Endodermal cell (in vitro differentiated cells): ENCODE measurements around the gene CFAP97. TPM values are rescaled to one million over a fixed set of nuclear protein-coding genes. Genes with fewer than 3 reads are reported as not detected.

Source experiments
- DNase-seq: peaks from one replicate; pipeline ENCODE4 v3.0.0-alpha.2; 2017
- H3K27ac ChIP-seq: 2 replicates; pipeline ENCODE4 v1.5.1; 2013; ENCODE audit warnings: mild to moderate bottlenecking, low read depth, low read length, moderate library complexity
- H3K27me3 ChIP-seq: 2 replicates; pipeline ENCODE4 v1.6.1; 2013; ENCODE audit warnings: mild to moderate bottlenecking, low read length, moderate library complexity; ENCODE audit not compliant: insufficient read depth, control insufficient read depth, poor library complexity, severe bottlenecking
- H3K36me3 ChIP-seq: 2 replicates; pipeline ENCODE4 v1.7.0; 2013; ENCODE audit warnings: mild to moderate bottlenecking, low read length, moderate library complexity; ENCODE audit not compliant: control insufficient read depth, insufficient read depth
- H3K4me1 ChIP-seq: one replicate; pipeline ENCODE4 v1.7.0; 2013; ENCODE audit warnings: low read length; ENCODE audit not compliant: control insufficient read depth, insufficient read depth
- H3K4me3 ChIP-seq: 2 replicates; pipeline ENCODE4 v1.5.1; 2013; ENCODE audit warnings: mild to moderate bottlenecking, low read length, moderate library complexity
- H3K9ac ChIP-seq: 2 replicates; pipeline ENCODE4 v1.6.1; 2013; ENCODE audit warnings: mild to moderate bottlenecking, low read length, moderate library complexity; ENCODE audit not compliant: poor library complexity, severe bottlenecking; ENCODE audit errors: extremely low read depth
- H3K9me3 ChIP-seq: 2 replicates; pipeline ENCODE4 v1.6.1; 2013; ENCODE audit warnings: mild to moderate bottlenecking, low read length, moderate library complexity; ENCODE audit not compliant: control insufficient read depth
- H3K27ac Mint-ChIP-seq: 2 replicates; pipeline ENCODE4 v1.8.0; 2020; ENCODE audit warnings: mixed read lengths
- H3K27me3 Mint-ChIP-seq: 2 replicates; pipeline ENCODE4 v1.8.0; 2021; ENCODE audit warnings: mild to moderate bottlenecking, mixed read lengths; ENCODE audit not compliant: insufficient read depth
- H3K36me3 Mint-ChIP-seq: 2 replicates; pipeline ENCODE4 v1.8.0; 2020; ENCODE audit warnings: low read depth, mixed read lengths
- H3K4me1 Mint-ChIP-seq: 2 replicates; pipeline ENCODE4 v1.8.0; 2020; ENCODE audit warnings: mixed read lengths
- H3K4me3 Mint-ChIP-seq: 2 replicates; pipeline ENCODE4 v1.8.0; 2020; ENCODE audit warnings: mild to moderate bottlenecking, moderate library complexity, mixed read lengths
- H3K9me3 Mint-ChIP-seq: 2 replicates; pipeline ENCODE4 v1.8.0; 2020; ENCODE audit warnings: mild to moderate bottlenecking, mixed read lengths
- CTCF ChIP-seq: fragments of 200-600 bp; sonication (generic); conservative IDR thresholded peaks from 2 replicates; pipeline ENCODE4 v1.5.0; 2021; ENCODE audit warnings: antibody characterized with exemption, mild to moderate bottlenecking
- WGBS, 2 experiments: methylation state at CpG; one replicate each; pipeline versions ENCODE4 v1.1.5 to v1.1.7; 2013; ENCODE audit warnings: missing lambda C conversion rate in 2 of 2, mixed read lengths in 1 of 2; ENCODE audit not compliant: insufficient coverage in 1 of 2, insufficient read length in 1 of 2; 5-methylcytosine and 5-hydroxymethylcytosine counted together
- total RNA-seq, 2 donors: library from RNA; stranded (reverse); fragmentation: NEBNext Ultra II Directional in 1 of 2; extraction: Animal tissue kit (Norgen Biotek cat#: 25700) in 1 of 2; gene quantifications; 2 replicates in 1 of 2; 3 replicates in 1 of 2; pipeline ENCODE4 v1.2.1, GENCODE V29; 2021

The CFAP97 gene
- total RNA-seq, 2 donors from 2014 or later: 33.8 to 41.6 TPM

GRCh38 chr4:185196437-185196836 lies 7.4 kb downstream of the CFAP97 start:
- no peak overlapping the region for H3K4me3 ChIP-seq
- no peaks in the 10 kb centered on the region for H3K36me3 ChIP-seq
- no peak for DNase-seq
- Mint-ChIP-seq H3K27ac (no peak overlapping the region), H3K27me3 (no peaks in the 10 kb centered on the region), H3K4me1 (peaks cover 7% of the 10 kb centered on the region), H3K36me3 (peaks cover 10% of the 10 kb centered on the region), H3K9me3 (no peaks in the 10 kb centered on the region), H3K4me3 (no peak overlapping the region)
- no peaks in the 10 kb centered on the region for H3K4me1 ChIP-seq
- 92 to 100% methylated on average over 1 of the region's 2 CpGs for WGBS, 2 experiments
- no peaks in the 10 kb centered on the region for H3K9me3 ChIP-seq
- H3K27me3 ChIP-seq: no peaks in the 10 kb centered on the region
- H3K9ac ChIP-seq: no peak overlapping the region
- no peak overlapping the region for H3K27ac ChIP-seq
- no peak for TF ChIP-seq CTCF

- H3K27ac ChIP-seq: no peak overlapping the region
- Mint-ChIP-seq H3K4me1 (peaks cover 5% of the 10 kb centered on the region), H3K27ac (no peak overlapping the region), H3K4me3 (no peak overlapping the region), H3K9me3 (no peaks in the 10 kb centered on the region), H3K36me3 (peaks cover 19% of the 10 kb centered on the region), H3K27me3 (no peaks in the 10 kb centered on the region)
- no peaks in the 10 kb centered on the region for H3K27me3 ChIP-seq
- no peak for TF ChIP-seq CTCF
- H3K9ac ChIP-seq: no peak overlapping the region
- H3K4me1 ChIP-seq: no peaks in the 10 kb centered on the region
- 93 to 100% methylated on average over 4 to 9 of the region's 9 CpGs for WGBS, 2 experiments
- H3K9me3 ChIP-seq: no peaks in the 10 kb centered on the region
- no peak for DNase-seq
- peaks cover 9% of the 10 kb centered on the region for H3K36me3 ChIP-seq
- no peak overlapping the region for H3K4me3 ChIP-seq
Observed at GRCh38 chr4:185194924-185195888, 8.6 kb downstream of the CFAP97 start.

- no peak overlapping the region for H3K4me3 Mint-ChIP-seq
- DNase-seq: no peak
- H3K27ac Mint-ChIP-seq: no peak overlapping the region
- H3K27ac ChIP-seq: no peak overlapping the region
- no peaks in the 10 kb centered on the region for H3K9me3 ChIP-seq
- no peak overlapping the region for H3K9ac ChIP-seq
- H3K36me3 Mint-ChIP-seq: peaks cover 25% of the 10 kb centered on the region
- no peaks in the 10 kb centered on the region for H3K4me1 ChIP-seq
- peaks cover 12% of the 10 kb centered on the region for H3K36me3 ChIP-seq
- TF ChIP-seq CTCF: no peak
- H3K4me1 Mint-ChIP-seq: peaks cover 5% of the 10 kb centered on the region
- no peaks in the 10 kb centered on the region for H3K27me3 Mint-ChIP-seq
- H3K27me3 ChIP-seq: no peaks in the 10 kb centered on the region
- 100% methylated on average over 1 of the region's 1 CpG for WGBS, 2 experiments
- no peaks in the 10 kb centered on the region for H3K9me3 Mint-ChIP-seq
- no peak overlapping the region for H3K4me3 ChIP-seq
Observed at GRCh38 chr4:185192059-185192458, 11.7 kb downstream of the CFAP97 start.
